Measurements from ENCODE around the gene TMCC1.
A peak's percentile ranks its signal among the peaks of the same experiment; 100 is the strongest.

Gene TMCC1

DNA sequence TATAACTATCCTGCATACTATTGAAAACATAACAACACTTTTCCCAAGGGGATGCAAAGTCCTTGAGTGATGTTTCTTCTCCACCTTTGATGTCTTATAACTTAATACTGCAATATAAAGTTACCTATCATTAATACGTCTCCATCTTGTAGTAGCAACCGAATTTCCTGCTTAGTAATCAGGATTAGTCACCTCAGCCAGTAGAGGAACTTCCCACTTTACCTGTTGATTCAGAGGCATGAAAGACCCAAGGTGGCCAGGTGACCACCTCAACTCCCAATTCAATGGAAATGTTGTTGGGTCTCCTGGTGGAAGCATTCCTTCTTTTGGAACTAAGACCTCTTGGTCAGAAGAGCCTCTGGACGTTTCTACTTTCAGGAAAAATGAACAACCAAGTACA is 3.5 kb upstream of the TMCC1 start:
- DNase-seq (ENCODE audit: low spot score): peak; percentile 31
- POLR2A ChIA-PET (ENCODE audit: low non-redundant PET): no interaction called here
- no peak overlapping the region for H3K27ac ChIP-seq
- TF ChIP-seq CTCF (conservative IDR thresholded peaks at IDR 0.05; ENCODE audit: low read depth): no peak
- CTCF ChIA-PET: no interaction called here

DNA sequence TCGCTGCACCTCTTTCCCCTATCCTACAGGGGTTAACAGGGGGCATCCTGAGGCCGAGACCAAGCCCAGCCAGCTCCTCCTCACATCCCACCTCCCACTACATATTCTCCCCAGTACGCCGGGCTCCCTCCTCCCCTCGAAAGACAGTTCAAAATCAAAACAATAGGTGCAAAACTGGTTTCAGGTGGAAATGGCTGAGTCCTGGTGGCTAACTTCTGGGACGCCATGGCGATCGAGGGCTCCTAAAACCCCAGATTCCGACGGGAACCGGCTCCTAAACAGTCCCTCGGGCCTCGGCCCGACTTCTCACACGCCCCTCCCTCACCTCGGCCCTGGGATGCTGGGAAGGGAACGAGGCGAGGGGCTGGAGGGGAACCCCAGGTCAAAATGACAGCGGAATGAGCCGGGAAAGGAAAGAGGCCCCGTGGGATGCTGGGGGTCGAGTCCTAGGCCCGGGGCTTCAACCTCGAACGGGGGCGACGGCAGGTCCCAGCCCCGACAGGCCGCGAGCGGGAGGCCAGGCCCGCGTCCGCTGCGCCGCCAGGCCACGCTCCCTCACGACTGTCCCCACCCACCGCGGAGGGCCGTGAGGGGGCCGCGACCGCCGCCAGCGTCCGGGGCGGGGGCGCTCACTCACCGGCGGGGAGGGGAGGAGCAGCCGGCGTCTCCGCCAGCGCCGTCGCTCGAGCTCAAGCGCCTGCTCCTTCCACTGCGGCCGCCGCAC is 492 bp downstream of the TMCC1 start:
- DNase-seq (ENCODE audit: low spot score): peak; percentile 22
- no peak for TF ChIP-seq CTCF (conservative IDR thresholded peaks at IDR 0.05; ENCODE audit: low read depth)
- ChIA-PET POLR2A (ENCODE audit: low non-redundant PET) (no interaction called here), CTCF (interaction anchor here (0.6 kb wide), 2 partner anchors 98 to 421 kb away, joined by 3 to 7 read pairs; no protein-coding TSS in a partner anchor)
- H3K27ac ChIP-seq: peak overlapping the region; percentile 91

- POLR2A ChIA-PET (ENCODE audit: low non-redundant PET): no interaction called here
- CTCF ChIA-PET: interaction anchor here (0.6 kb wide), 2 partner anchors 98 to 420 kb away, joined by 3 to 7 read pairs; no protein-coding TSS in a partner anchor
- no peak for TF ChIP-seq CTCF (conservative IDR thresholded peaks at IDR 0.05; ENCODE audit: low read depth)
- H3K27ac ChIP-seq: peak overlapping the region; percentile 91
- DNase-seq (ENCODE audit: low spot score): no peak
Measured at GRCh38 chr3:129892486-129892856, 1.0 kb downstream of the TMCC1 start.

DNA sequence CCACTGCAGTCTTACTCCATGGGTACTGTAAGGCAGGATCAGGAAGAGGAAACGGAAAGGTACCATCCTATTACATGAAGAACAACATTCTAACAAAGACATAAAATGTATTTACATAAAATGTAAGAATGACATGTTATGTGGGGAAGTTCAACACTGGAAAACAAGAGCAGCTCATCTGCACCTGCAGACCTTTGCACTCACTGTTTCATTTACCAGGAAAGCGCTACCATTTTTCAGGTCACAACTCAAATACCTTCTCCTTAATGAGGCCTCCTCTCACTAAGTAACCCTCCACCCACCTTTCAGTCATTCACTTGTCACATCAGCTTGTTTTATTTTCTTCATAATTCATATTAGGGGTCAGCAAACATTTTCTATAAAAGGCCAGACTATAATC is 2.6 kb downstream of the TMCC1 start:
- CTCF ChIA-PET: no interaction called here
- TF ChIP-seq CTCF (conservative IDR thresholded peaks at IDR 0.05; ENCODE audit: low read depth): no peak
- no peak overlapping the region for H3K27ac ChIP-seq
- no peak for DNase-seq (ENCODE audit: low spot score)
- POLR2A ChIA-PET (ENCODE audit: low non-redundant PET): no interaction called here

- ChIA-PET CTCF (interaction anchor here (0.6 kb wide), 1 partner anchor 475 kb away, joined by 4 read pairs; no protein-coding TSS in a partner anchor), POLR2A (ENCODE audit: low non-redundant PET) (no interaction called here)
- DNase-seq (ENCODE audit: low spot score): no peak
- TF ChIP-seq CTCF (conservative IDR thresholded peaks at IDR 0.05; ENCODE audit: low read depth): no peak
- no peak overlapping the region for H3K27ac ChIP-seq
Measured at GRCh38 chr3:129890125-129890524, 3.4 kb downstream of the TMCC1 start.

DNA sequence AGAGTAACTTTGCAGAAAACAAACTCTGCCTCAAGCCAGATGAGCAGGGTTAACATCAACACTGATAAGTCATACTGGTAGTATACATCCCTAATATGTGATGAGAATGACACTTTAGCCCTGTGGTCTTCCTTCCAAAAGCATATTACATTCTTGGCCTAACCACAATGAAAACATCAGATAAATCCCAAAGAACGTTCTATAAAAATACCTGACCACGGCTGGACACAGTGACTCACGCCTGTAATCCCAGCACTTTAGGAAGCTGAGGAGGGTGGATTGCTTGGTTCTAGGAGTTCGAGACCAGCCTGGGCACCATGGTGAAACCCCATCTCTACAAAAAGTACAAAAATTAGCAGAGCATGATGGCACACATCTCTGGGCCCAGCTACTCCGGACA is 4.7 kb downstream of the TMCC1 start:
- TF ChIP-seq CTCF (conservative IDR thresholded peaks at IDR 0.05; ENCODE audit: low read depth): no peak
- ChIA-PET POLR2A (ENCODE audit: low non-redundant PET) (no interaction called here), CTCF (no interaction called here)
- H3K27ac ChIP-seq: peak overlapping the region; percentile 52
- DNase-seq (ENCODE audit: low spot score): peak; percentile 56

All from RWPE1 (cell line).